HEK293T (cell line): ENCODE measurements around the gene TJP2.

Experiments used
- CTCF ChIA-PET: fragments of 350-600 bp; formaldehyde crosslinking; extraction: SDS; loops from one replicate; lab custom pipeline; 2021; ENCODE audit warnings: antibody characterized with exemption, inconsistent platforms; lab: Yijun Ruan, JAX
- POLR2A ChIA-PET: fragments of 350-600 bp; formaldehyde crosslinking; extraction: SDS; loops from one replicate; lab custom pipeline; 2020; ENCODE audit warnings: antibody characterized with exemption, inconsistent platforms; lab: Yijun Ruan, JAX
- DNase-seq: peaks from one replicate; pipeline ENCODE4 v3.0.0; 2012; ENCODE audit warnings: mixed read lengths; ENCODE audit errors: extremely low spot score
- ARNT ChIP-seq: fragments of 450-650 bp; IDR thresholded peaks from 2 replicates; pipeline ENCODE4 v1.6.1; 2017; ENCODE audit warnings: mild to moderate bottlenecking
- BHLHE40 ChIP-seq: fragments of 450-650 bp; IDR thresholded peaks from 2 replicates; pipeline ENCODE4 v1.6.1; 2016; ENCODE audit warnings: mild to moderate bottlenecking, moderate library complexity, borderline replicate concordance
- CTBP1 ChIP-seq: fragments of 450-650 bp; IDR thresholded peaks from 2 replicates; pipeline ENCODE4 v1.6.1; 2016; ENCODE audit warnings: borderline replicate concordance
- ELF4 ChIP-seq: fragments of 450-650 bp; IDR thresholded peaks from 2 replicates; pipeline ENCODE4 v1.6.1; 2017; ENCODE audit warnings: antibody characterized with exemption
- FOXA1 ChIP-seq: fragments of 450-650 bp; IDR thresholded peaks from 2 replicates; pipeline ENCODE4 v1.6.1; 2016; ENCODE audit warnings: mild to moderate bottlenecking
- FOXK2 ChIP-seq: fragments of 450-650 bp; IDR thresholded peaks from 2 replicates; pipeline ENCODE4 v1.6.1; 2016; ENCODE audit warnings: mild to moderate bottlenecking
- FOXM1 ChIP-seq: fragments of 450-650 bp; IDR thresholded peaks from 2 replicates; pipeline ENCODE4 v1.6.1; 2017; ENCODE audit warnings: mild to moderate bottlenecking, borderline replicate concordance
- HDGF ChIP-seq: fragments of 450-650 bp; IDR thresholded peaks from 2 replicates; pipeline ENCODE4 v1.6.1; 2017; ENCODE audit warnings: antibody characterized with exemption, borderline replicate concordance
- L3MBTL2 ChIP-seq: fragments of 450-650 bp; conservative IDR thresholded peaks from 2 replicates; pipeline ENCODE4 v1.6.1; 2016; ENCODE audit warnings: mild to moderate bottlenecking
- LEF1 ChIP-seq: fragments of 450-650 bp; IDR thresholded peaks from 2 replicates; pipeline ENCODE4 v1.6.1; 2017; ENCODE audit warnings: mild to moderate bottlenecking, borderline replicate concordance
- NFRKB ChIP-seq: fragments of 450-650 bp; IDR thresholded peaks from 2 replicates; pipeline ENCODE4 v1.6.1; 2016; ENCODE audit warnings: mild to moderate bottlenecking, moderate library complexity
- PKNOX1 ChIP-seq: fragments of 450-650 bp; IDR thresholded peaks from 2 replicates; pipeline ENCODE4 v1.6.1; 2016
- SP1 ChIP-seq: fragments of 450-650 bp; IDR thresholded peaks from 2 replicates; pipeline ENCODE4 v1.6.1; 2017
- SUZ12 ChIP-seq: fragments of 450-650 bp; IDR thresholded peaks from 2 replicates; pipeline ENCODE4 v1.6.1; 2016; ENCODE audit warnings: mild to moderate bottlenecking
- TARDBP ChIP-seq: fragments of 450-650 bp; IDR thresholded peaks from 2 replicates; pipeline ENCODE4 v1.6.1; 2016
- ZNF384 ChIP-seq: fragments of 450-650 bp; IDR thresholded peaks from 2 replicates; pipeline ENCODE4 v1.6.1; 2016

TJP2 gene

GRCh38 chr9:69173891-69174615 is at the start of gene TJP2:
Gene TJP2, plus strand, starts transcription at chr9:69174277. Its CDS starts 96 bp downstream, at chr9:69174373.
- ChIA-PET POLR2A (interaction anchor here (0.9 kb wide), 1 partner anchor 10 kb away, joined by 3 read pairs; no protein-coding TSS in a partner anchor), CTCF (no interaction called here)
- TF ChIP-seq NFRKB = no peak
- no peak for TF ChIP-seq HDGF
- no peak for TF ChIP-seq TARDBP
- no peak for TF ChIP-seq PKNOX1
- no peak for TF ChIP-seq FOXK2
- no peak for TF ChIP-seq SUZ12
- TF ChIP-seq FOXM1 = no peak
- no peak for TF ChIP-seq ELF4
- no peak for TF ChIP-seq LEF1
- no peak for TF ChIP-seq L3MBTL2
- no peak for TF ChIP-seq SP1
- no peak for TF ChIP-seq ZNF384
- TF ChIP-seq FOXA1 = no peak
- no peak for TF ChIP-seq CTBP1
- no peak for TF ChIP-seq ARNT
- no peak for TF ChIP-seq BHLHE40
- DNase-seq = peak; percentile 70

GRCh38 chr9:69130456-69131441 is 43.3 kb upstream of the TJP2 start:
- POLR2A ChIA-PET = interaction anchor here (1.3 kb wide), 1 partner anchor 8 kb away, joined by 4 read pairs; no protein-coding TSS in a partner anchor
- DNase-seq = no peak
- TF ChIP-seq LEF1 = no peak
- TF ChIP-seq NFRKB = no peak
- no peak for TF ChIP-seq FOXM1
- TF ChIP-seq BHLHE40 = no peak
- TF ChIP-seq PKNOX1 = no peak
- TF ChIP-seq HDGF = no peak
- no peak for TF ChIP-seq TARDBP
- no peak for TF ChIP-seq CTBP1
- TF ChIP-seq FOXK2 = no peak
- TF ChIP-seq ARNT = no peak
- TF ChIP-seq ELF4 = no peak
- no peak for TF ChIP-seq L3MBTL2
- no peak for TF ChIP-seq FOXA1
- TF ChIP-seq SUZ12 = no peak
- TF ChIP-seq ZNF384 = no peak
- CTCF ChIA-PET = no interaction called here

- CTCF ChIA-PET = no interaction called here
- no peak for TF ChIP-seq PKNOX1
- TF ChIP-seq SUZ12 = no peak
- no peak for TF ChIP-seq LEF1
- no peak for TF ChIP-seq BHLHE40
- no peak for TF ChIP-seq SP1
- TF ChIP-seq NFRKB = no peak
- no peak for TF ChIP-seq L3MBTL2
- no peak for TF ChIP-seq FOXK2
- TF ChIP-seq HDGF = no peak
- no peak for TF ChIP-seq ELF4
- TF ChIP-seq ZNF384 = no peak
- TF ChIP-seq ARNT = no peak
- no peak for TF ChIP-seq FOXM1
- TF ChIP-seq FOXA1 = no peak
- TF ChIP-seq TARDBP = no peak
- no peak for TF ChIP-seq CTBP1
- POLR2A ChIA-PET = interaction anchor here (1.3 kb wide), 1 partner anchor 9 kb away, joined by 4 read pairs; no protein-coding TSS in a partner anchor
- no peak for DNase-seq
Measured at GRCh38 chr9:69131682-69132081, 42.4 kb upstream of the TJP2 start.

- TF ChIP-seq ARNT (no peak), HDGF (no peak), SP1 (no peak), ZNF384 (no peak), TARDBP (no peak), NFRKB (no peak)
- ChIA-PET CTCF (no interaction called here), POLR2A (no interaction called here)
- no peak for DNase-seq
Measured at GRCh38 chr9:69132361-69132760, 41.7 kb upstream of the TJP2 start.

- ChIA-PET POLR2A (no interaction called here), CTCF (interaction anchor here (1.3 kb wide), 1 partner anchor 12 kb away, joined by 3 read pairs; no protein-coding TSS in a partner anchor)
- TF ChIP-seq ARNT = no peak
- no peak for TF ChIP-seq FOXA1
- no peak for TF ChIP-seq ZNF384
- TF ChIP-seq HDGF = no peak
- TF ChIP-seq L3MBTL2 = no peak
- TF ChIP-seq FOXK2 = no peak
- no peak for TF ChIP-seq SUZ12
- no peak for TF ChIP-seq LEF1
- TF ChIP-seq SP1 = no peak
- TF ChIP-seq FOXM1 = no peak
- TF ChIP-seq BHLHE40 = no peak
- TF ChIP-seq CTBP1 = no peak
- no peak for TF ChIP-seq NFRKB
- TF ChIP-seq ELF4 = no peak
- no peak for TF ChIP-seq TARDBP
- no peak for TF ChIP-seq PKNOX1
Measured at GRCh38 chr9:69134412-69134811, 39.7 kb upstream of the TJP2 start.

More at GRCh38 chr9:69134412-69134811, 39.7 kb upstream of the TJP2 start:
- DNase-seq = no peak
